NCI-H82 treated with DMSO at 0.1 percent for 48 hours (cell line): ENCODE results near the gene RRAGC.
"Not testable (repeated sequence)": the region's sequence is repeated elsewhere in the genome, so short reads cannot be mapped to it uniquely, and the experiment has no call there.

Experiments used
- DNase-seq: peaks from one replicate; lab custom pipeline; 2025; ENCODE audit not compliant: unreplicated experiment; lab: John Stamatoyannopoulos, UW

The RRAGC gene

DNA sequence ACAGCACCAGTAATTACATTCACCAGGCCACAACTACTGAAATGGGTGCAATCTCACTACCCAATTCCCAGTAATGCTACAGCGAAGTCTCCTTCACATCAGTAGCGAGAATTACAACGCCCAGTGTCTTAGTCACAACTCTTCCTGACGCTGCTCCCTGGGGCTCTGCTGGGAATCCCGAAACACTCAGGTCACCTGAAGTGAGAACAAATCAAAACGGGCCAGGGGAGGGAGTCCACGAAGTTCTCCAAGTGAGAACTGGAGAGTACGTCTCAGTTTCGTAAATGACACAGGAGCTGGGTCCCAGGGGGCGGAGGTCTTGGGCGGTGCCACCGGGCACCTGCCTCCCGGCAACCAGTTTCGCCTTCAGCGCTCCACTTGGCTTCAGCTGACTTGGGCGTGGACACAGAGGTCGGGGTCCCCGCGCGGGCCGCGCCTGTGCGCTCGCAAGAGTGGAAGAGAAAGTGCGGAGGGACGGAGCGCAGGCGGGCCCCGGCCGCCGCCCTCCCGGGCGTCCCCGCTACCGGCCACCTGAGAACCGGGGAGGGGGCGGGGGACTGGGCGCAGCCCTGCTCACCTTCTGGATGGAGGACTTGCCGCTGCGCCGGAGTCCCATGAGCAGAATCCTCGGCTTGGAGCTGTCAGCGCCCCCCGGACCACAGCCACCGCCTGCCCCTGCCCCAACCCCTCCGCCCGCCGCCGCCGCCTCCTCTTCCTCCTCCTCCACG is 575 bp downstream of the RRAGC start:
- no peak for DNase-seq

DNA sequence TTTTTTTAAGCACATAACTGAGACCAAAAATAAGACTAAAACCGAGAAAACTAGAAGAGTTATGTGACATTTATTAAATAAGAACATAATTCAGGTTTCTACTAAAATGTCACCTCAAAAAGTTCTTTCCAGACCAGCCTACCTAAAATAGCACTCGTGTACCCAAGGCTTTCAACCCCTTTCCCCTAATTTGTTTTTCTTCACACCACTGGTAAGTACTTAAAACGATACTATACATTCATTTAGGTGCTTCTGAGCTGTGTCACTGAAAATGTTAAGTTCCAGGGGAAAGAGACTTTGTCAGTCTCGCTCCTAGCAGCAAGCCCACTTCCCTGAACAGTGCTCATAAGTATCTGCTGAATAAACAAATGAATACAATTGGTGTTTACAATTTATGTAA is 6.8 kb downstream of the RRAGC start:
- DNase-seq = no peak

DNA sequence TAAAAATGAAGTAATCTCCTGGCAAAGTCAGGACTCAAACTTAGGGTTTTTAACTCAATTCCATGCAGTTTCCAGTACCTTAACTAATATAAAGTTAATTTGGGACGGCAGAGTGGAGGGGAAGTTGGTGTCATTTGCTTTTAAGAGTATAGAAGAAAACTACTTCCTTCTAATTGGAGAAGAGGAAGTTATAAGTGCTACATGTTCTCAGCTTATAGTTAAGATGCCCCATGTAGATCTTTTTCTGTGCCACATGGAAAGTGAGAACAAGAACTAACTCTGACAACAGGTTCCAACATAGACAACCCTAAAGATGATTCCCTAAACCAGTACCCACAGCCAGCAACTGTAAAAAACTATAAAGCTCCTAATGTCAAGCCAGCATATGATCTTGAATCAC is 11.5 kb downstream of the RRAGC start:
- no peak for DNase-seq

DNA sequence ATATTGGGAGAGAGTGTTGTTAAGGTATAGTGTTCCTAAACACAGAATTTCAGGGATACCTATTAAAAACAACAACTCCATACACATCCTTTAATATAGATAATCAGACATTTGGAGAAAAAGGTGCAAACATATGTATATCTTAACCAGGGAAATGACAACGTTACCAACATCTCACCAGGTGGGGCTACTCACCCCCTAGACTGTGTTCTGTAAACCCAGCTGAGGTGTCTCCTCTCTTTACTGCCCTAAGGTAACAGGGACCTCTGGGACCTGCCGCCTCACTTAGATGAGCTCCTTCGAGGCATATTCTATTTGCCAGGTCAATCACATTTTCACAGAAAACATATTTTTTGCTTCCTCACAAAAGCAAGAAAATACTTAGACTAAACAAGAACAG is 13.4 kb downstream of the RRAGC start:
- DNase-seq = no peak

DNA sequence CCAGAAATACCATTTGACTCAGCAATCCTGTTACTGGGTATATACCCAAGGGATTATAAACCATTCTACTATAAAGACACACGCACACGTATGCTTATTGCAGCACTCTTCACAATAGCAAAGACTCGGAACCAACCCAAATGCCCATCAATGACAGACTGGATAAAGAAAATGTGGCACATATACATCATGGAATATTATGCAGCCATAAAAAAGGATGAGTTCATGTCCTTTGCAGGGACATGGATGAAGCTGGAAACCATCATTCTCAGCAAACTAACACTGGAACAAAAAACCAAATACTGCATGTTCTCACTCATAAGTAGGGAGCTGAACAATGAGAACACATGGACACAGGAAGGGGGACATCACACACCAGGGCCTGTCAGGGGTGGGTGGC is 14.5 kb downstream of the RRAGC start:
- DNase-seq = not testable (repeated sequence)

DNA sequence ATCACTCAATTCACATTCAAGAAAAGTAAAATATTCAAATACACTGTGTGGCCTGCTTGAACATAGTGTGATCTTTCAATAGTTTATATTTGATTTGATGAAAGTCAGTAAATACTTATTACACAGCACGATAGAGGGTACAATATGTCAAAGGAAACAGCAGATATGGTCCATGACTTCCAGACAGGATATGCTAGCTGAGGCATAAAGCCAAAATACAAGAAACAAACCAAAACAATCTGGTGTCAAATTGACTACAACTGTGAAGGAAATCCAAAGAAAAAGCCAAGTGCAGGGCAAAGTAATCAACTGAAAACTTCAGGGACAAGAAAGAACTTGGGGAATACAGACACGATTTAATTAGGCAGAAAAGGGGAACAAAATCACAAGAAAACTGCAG is 19.3 kb downstream of the RRAGC start:
- no peak for DNase-seq

DNA sequence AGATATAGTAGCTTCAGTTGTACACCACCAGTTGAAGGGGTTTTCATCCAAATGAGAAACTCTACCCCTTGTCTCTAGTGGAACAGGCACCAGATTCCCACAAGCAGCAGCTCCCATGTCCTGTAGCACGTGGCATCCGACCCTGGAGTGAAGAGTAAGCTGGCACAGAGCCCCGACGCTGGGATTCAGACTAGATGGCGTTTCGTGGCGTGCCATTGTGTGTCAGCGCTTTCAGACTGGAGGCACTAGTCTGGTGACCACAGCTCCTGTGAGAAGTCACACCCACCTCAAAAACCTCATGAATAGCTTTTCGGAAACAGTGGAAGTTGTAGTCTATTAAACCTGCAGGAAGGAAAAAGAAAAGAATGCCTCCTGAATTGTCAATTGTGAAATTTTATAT is 20.2 kb downstream of the RRAGC start:
- no peak for DNase-seq

DNA sequence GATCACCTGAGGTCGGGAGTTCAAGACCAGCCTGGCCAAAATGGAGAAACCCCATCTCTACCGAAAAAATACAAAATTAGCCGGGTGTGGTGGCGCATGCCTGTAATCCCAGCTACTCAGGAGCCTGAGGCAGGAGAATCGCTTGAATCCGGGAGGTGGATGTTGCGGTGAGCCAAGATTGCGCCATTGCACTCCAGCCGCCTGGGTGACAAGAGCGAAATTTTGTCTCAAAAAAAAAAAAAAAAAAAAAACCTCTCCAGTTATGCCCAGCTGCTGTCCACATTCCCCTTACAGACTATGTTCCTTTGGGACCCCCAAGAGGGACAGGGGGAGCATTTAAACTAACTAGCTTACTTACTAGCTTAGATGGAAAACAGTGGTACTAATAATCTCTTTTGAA is 23.3 kb downstream of the RRAGC start:
- not testable (repeated sequence) for DNase-seq

DNA sequence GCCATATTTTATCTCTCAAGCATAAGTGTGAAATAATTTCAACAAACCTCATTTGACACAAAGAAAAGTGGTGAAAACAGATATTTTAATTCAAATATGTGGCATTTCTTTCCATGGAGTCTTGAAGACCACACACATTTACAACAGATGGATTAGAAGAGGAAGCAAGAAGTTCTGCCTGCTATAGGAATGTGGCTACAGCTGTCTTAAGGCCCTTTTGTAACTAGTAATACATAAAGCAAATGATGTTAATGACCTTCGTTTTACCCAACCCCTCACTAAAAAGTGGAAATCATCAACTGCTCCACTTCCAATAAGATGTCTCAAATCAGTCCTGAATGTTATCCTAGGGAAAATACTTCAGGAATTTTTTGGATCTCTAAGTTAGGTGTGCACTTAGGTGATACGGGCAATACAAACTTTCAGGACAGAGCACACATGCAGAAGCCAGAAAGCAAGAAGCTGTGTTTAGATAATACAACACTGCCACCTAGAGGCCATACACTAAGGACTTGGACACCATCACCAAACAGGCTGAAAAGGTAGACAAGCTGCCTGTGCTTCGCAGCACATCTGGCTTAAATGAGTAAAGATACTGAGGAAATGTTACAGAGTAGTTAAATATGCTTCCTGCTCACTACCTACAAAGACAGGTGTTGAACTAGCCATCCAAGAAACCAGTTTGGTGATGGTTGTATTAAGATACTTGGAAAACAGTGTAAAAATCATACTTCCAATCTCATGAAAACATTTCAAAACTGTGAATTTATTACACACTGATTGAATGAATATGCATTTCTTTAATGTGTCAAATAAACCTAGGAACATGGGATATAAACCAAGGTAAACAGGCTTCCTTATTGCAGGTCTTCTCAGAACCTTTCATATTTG is 24.4 kb downstream of the RRAGC start:
- DNase-seq = peak; percentile 83

DNA sequence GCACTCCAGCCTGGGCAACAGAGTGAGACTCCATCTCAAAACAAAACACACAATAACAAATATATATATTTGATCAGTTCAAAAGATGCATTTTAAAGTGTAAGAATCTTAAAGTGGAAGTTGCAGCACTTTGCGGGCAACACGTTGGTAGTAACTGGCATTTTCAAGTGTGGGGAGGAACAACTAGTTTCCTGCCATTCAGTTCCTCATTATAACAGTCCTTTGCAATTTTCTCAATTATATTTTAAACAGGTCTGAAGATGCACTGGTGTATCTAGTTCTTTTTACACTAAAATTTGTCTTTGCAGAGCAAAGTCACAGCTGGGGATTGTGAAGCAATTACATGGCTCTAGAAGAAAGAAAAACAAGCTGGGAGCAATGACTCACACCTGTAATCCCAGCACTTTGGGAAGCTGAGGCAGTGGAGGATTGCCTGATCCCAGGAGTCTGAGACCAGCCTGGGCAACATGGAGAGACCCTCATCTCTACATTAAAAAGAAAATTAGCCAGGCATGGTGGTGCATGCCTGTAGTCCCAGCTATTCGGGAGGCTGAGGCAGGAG is 25.3 kb downstream of the RRAGC start:
- no peak for DNase-seq

DNA sequence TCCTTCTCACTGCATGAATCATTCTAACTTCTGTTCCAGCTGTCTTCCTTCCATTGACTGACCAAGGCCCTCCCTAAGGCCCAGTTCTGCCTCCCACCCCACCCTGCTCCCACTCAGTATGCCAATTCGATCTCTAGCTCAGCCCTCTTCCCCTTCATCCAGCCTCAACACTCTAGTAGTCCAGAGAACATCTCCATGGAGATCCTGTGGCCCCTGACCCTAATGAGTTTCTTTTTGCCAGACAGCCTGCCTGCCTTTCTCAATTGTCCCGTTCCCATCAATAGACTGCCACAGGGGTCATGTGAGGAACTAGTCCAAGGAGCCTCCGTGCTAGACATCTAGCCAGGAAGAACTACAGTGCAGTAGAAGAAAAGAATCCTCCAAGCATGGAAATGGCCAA is 26.4 kb downstream of the RRAGC start:
- no peak for DNase-seq

DNA sequence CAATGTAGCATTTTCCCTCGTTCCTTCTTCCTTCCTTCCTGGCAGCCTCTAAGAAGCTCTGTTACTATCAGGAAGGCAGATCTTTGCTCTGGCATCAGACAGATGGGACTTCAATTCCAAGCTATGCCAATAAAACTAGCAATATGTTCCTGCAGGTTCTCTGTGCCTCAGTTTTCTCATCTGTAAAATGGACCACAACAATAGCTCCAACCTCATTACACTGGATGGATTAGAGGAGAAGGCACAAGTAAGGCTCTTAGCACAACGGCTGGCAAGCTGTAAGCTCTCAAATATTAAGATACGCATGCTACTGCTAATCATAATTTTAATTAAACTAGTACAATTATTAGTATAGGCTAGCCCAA is 27.2 kb downstream of the RRAGC start:
- no peak for DNase-seq

DNA sequence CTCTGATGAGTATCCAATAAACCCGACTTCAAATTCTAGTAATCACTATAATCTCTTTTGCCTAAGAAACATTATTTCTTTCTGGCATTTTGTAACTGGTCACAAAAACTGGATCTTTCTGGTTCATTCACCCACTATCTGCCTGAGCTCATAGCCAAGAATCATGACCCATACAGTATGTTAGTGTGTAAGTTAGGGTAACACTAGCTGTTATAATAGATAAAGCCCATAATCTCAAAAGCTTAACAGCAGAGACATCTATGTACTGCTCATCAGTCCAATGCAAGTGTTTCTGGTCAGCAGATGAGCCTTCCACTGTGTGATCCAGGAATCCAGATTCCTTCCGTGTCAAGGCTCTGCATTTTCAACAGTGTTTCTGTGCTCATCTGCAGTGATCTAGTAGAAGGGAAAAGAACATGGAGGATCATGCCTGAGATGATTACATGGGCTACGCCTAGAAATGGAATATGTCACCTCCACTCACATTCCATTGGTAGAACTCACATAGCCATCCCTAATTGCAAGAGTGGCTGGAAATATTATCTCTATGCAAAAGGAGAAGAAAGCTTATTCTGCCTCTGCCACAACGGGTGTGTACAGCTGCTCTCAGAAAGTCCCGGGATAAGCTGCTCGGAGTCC is 27.7 kb downstream of the RRAGC start:
- DNase-seq = no peak

DNA sequence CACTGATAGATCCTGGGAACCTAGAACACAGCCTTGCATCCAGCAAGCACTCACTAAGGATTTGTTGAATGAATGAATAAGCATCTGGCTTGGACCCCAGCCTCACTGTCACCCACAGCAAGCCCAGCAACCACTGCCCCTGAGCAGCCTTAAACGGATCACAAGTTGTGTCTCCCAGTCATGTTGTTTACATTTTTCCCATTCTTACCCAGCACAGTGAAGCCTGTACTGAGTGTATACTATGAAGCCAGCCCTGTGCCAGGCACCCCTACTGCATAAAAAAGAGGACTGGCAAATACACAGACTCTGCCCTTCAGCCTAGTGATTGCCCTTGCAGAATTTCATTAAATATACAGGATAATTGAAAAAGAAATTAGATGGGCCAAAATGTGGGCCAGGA is 30.2 kb downstream of the RRAGC start:
- no peak for DNase-seq

DNA sequence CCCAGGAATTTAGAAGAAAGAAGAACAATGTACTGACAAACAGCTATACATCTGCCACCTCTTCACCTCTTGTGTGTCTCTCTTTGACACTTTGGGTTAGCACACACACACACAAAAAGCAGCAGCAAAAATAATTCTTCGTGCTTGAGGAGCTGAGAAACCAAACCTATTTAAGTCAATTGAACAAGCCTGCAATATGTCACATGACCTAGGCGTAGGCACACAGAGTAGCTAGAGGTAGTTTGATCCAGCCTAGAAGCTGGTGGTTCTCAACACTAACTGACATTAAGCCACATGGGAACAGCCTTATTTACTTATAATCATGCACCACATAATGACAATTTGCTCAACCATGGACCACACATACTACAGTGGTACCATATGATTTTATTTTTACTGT is 32.3 kb downstream of the RRAGC start:
- no peak for DNase-seq

DNA sequence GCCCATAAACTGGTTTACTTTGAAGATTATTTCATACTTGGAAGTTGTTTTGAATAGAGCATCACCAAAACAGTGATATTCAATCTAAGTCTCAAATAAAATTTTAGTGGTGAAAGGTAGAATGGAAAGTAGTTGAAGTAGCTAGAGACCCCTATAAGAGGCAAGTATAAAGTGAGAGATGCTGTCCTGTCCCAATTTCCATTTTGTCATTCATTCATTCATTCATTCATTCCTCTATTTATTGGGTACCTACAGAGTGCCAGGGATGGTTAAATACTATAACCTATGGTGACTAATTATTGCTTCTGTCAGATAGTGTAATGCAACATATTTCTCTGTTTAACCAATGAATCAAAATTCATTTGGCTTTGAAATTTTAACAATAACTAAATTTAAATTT is 32.7 kb downstream of the RRAGC start:
- DNase-seq = no peak

DNA sequence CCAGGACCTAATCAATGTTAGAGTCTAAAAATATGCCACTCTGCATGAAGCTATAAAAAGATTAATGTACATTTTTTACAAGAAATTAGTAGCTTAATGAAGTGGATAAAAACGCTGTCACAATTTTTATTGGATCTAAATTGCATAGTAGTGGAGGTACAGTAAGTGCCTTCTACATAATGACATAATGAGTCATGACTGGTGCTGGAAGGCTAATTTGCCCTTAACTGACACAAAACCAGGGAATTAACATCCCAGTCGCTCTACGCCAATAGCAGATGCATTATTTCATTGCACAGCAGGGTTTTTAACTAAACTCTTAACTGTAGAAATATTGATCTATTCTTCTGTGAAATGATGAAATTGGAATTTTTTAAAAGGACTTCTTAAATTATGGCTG is 33.3 kb downstream of the RRAGC start:
- DNase-seq = no peak

DNA sequence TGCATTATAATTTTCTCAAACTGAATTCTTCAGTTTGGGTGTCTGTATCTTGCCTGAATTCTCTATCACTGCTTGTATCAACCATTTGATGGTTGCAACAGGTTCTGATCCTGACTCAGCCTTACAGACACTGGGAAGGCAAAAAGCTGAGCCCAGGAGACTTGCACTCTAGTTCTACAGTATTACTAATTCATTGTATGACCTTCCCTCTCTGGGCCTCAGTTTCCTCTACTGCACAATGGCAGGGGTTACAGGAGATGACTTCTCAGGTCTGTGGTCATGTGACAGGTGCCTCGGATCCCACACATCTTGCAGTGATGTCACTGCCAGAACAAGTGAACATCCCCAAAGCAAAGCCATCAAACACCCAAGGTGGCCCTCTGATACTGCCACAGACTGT is 38.7 kb downstream of the RRAGC start:
- DNase-seq = no peak

DNA sequence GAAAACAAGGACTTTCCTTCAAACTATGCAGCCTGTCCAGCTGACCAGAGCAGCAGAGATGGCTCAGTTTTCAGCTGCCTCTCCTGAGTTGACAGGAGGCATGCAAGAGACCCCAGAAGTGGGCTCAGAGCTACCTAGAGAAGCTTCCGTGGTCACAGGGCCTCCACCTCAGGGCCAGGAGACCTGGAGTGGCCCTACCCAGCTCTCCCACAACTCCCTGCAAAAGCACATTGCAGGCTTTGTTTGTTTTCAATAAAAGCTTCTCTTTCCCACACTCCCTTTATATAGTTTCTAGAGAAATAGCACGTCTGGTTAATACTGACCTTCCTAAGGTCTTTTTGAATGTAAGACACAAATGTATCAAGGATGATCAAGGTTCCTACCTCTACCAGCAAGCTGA is 40.1 kb downstream of the RRAGC start:
- DNase-seq = no peak

DNA sequence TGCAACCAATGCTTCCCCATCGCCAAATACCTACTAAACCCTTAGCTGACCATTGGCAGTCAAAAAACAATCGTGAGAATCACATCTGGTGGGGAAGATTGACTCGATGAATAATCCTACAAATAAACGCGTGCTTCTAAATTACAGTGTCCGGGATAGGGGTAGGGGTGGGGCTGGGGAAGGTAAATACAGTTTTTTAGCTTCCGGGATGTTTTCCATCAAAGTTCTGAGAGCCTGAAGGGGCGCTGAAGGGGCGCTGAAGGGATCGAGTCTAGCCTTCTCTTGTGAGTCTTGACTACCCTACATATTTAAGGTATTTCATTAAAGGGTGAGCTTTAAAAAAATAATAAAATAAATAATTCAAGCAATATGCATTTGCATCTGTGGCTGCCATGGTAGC is 40.5 kb downstream of the RRAGC start:
- no peak for DNase-seq

DNA sequence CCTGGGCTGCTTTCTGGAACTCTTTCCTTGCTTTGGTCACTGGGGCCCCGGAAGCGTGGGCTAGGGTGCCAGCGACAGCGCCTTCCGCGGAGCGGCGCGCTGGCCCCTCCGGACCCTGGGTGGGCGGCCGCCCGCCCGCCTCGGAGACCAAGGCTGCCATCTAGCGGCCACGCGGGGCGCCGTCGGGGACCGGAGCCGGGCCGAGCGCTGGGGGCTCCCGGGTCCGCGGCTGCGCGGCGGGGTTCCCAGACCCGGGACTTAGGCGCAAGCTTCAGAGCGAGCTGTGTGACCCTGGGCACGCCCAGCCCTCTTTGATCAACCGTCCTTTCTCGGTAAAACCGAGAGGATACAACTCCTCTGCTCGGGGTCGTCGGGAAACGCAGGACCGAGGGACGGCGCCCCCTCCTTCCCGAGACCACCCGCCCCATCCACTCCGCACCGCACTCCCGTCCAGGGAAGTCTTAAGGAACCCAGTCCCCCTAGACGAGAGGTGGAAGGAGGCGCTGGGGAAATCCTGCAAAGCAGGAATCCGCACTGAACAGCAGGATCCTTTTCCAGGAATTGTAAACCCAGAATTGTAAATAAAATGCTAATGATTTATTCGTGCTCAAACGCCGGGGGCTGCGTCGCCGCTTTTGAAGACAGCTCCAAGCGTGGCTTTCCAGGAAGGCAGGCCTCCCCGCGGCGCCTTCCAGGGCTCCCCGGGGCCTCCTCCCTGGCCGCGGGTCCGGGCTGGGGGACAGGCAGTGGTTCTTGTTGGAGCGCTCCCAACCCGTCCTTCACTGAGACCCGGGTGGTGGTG is 41.2 kb downstream of the RRAGC start:
- no peak for DNase-seq
